Astrocyte (in vitro differentiated cells and primary cell): Measurements from ENCODE around the gene ABCC3.

Experiments
- EZH2 ChIP-seq: IDR thresholded peaks from 2 replicates; pipeline ENCODE4 v1.6.1; 2012; ENCODE audit warnings: mild to moderate bottlenecking, low read length, inconsistent platforms; ENCODE audit not compliant: insufficient read depth
- TF ChIP-seq, protein P1 (sequence below): IDR thresholded peaks from 2 replicates; pipeline ENCODE4 v1.5.1; 2011; ENCODE audit warnings: low read depth, mild to moderate bottlenecking, inconsistent platforms, low read length, moderate library complexity; ENCODE audit not compliant: insufficient read depth

DNA sequence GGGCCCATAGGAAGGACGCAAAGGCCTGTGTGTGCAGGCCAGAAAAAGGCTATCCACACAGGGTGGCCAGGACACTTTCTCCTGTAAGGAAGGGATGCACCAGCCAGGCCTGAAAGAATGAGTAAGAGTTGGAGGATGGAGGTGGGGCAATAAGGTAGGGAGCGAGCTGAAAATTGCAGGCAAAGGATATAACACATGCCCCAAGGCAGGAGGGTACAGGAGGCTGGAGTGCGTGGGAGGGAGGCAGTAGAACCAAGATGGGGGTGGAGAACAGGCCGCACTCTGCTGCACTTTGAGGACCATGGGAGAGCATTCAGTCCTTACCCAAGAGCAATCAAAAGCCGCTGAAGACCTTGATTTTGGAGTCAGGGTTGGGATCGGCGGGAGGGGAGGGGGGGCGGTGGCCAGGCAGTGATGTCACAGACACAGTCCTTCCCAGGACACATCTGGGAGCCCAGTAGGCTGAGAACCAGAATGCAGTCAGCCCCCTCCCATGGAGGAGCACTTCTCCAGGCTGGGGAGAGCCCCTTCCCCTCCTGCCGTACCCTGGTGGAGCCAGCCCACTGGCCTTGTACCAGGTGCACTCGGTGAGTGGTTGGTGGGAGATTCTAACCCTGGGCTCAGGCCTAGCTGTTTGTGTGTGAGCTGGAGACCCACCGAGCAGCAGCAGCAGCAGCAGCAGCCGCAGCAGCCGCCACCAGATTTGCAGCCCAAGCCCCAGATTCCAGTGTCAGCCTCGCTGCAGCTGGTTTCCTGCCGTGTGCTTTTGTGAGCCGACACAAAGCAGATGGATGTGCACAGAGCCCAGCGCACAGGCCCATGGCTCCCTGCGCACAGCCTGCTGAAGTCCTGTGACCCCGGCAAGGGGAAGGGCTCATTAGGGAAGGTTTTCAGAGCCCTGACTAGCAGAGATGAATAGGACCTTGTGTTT is 55.5 kb downstream of the ABCC3 start:
- TF ChIP-seq, protein P1, sequence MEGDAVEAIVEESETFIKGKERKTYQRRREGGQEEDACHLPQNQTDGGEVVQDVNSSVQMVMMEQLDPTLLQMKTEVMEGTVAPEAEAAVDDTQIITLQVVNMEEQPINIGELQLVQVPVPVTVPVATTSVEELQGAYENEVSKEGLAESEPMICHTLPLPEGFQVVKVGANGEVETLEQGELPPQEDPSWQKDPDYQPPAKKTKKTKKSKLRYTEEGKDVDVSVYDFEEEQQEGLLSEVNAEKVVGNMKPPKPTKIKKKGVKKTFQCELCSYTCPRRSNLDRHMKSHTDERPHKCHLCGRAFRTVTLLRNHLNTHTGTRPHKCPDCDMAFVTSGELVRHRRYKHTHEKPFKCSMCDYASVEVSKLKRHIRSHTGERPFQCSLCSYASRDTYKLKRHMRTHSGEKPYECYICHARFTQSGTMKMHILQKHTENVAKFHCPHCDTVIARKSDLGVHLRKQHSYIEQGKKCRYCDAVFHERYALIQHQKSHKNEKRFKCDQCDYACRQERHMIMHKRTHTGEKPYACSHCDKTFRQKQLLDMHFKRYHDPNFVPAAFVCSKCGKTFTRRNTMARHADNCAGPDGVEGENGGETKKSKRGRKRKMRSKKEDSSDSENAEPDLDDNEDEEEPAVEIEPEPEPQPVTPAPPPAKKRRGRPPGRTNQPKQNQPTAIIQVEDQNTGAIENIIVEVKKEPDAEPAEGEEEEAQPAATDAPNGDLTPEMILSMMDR: no peak
- TF ChIP-seq EZH2: no peak
